Stimulated activated CD8-positive, alpha-beta memory T cell treated with anti-CD3 and anti-CD28 coated beads, Interleukin-7, amount 100 ng/mL, for 48 hours (primary cell): Measurements from ENCODE around the gene SEMA3C.
"Not testable (repeated sequence)": the region's sequence is repeated elsewhere in the genome, so short reads cannot be mapped to it uniquely, and the experiment has no call there.

Experiments used
- DNase-seq, 2 donors: peaks; one replicate each; pipeline ENCODE4 v3.0.0-alpha.2; 2020; ENCODE audit warnings: low read depth in 1 of 2; ENCODE audit errors: extremely low read depth in 1 of 2

Gene SEMA3C

GRCh38 chr7:80929619-80930018 lies 10.8 kb upstream of the SEMA3C start:
- no peak for DNase-seq

GRCh38 chr7:80926955-80927354 lies 8.1 kb upstream of the SEMA3C start:
- not testable (repeated sequence) for DNase-seq

GRCh38 chr7:80924090-80924489 lies 5.2 kb upstream of the SEMA3C start:
- DNase-seq, result no peak

- no peak for DNase-seq
Observed at GRCh38 chr7:80923211-80923612, 4.4 kb upstream of the SEMA3C start.

- no peak for DNase-seq
Observed at GRCh38 chr7:80922253-80923049, 3.6 kb upstream of the SEMA3C start.

- DNase-seq, result no peak
Observed at GRCh38 chr7:80921130-80921529, 2.3 kb upstream of the SEMA3C start.

- no peak for DNase-seq
Observed at GRCh38 chr7:80918399-80918798, 452 bp downstream of the SEMA3C start.

- no peak for DNase-seq
Observed at GRCh38 chr7:80916770-80917741, 1.8 kb downstream of the SEMA3C start.

- DNase-seq, result no peak
Observed at GRCh38 chr7:80910228-80910627, 8.6 kb downstream of the SEMA3C start.

- no peak for DNase-seq
Observed at GRCh38 chr7:80908360-80908797, 10.5 kb downstream of the SEMA3C start.

GRCh38 chr7:80907612-80908011 lies 11.2 kb downstream of the SEMA3C start:
- DNase-seq, result no peak

GRCh38 chr7:80907141-80907601 lies 11.7 kb downstream of the SEMA3C start:
- no peak for DNase-seq

GRCh38 chr7:80905334-80905733 lies 13.5 kb downstream of the SEMA3C start:
- no peak for DNase-seq

GRCh38 chr7:80902716-80903308 lies 16.0 kb downstream of the SEMA3C start:
- no peak for DNase-seq

- DNase-seq, result no peak
Observed at GRCh38 chr7:80902019-80902418, 16.8 kb downstream of the SEMA3C start.

GRCh38 chr7:80900583-80901576 lies 18.0 kb downstream of the SEMA3C start:
- no peak for DNase-seq

GRCh38 chr7:80896906-80897598 lies 21.8 kb downstream of the SEMA3C start:
- no peak for DNase-seq

- no peak for DNase-seq
Observed at GRCh38 chr7:80895056-80895455, 23.8 kb downstream of the SEMA3C start.

- DNase-seq, result no peak
Observed at GRCh38 chr7:80891259-80891544, 27.6 kb downstream of the SEMA3C start.
